AG09319 (cell line): ENCODE measurements around the gene FAM89A.

Source experiments
- DNase-seq: peaks from one replicate; pipeline ENCODE4 v3.0.0-alpha.2; 2010; ENCODE audit warnings: low read depth; ENCODE audit errors: extremely low read depth
- TF ChIP-seq, protein P1 (sequence below): IDR thresholded peaks from 2 replicates; pipeline ENCODE4 v1.5.1; 2011; ENCODE audit warnings: low read depth, mild to moderate bottlenecking, inconsistent platforms, low read length, moderate library complexity

The FAM89A gene

GRCh38 chr1:231040019-231040799 lies at the start of gene FAM89A:
TSS of gene FAM89A (minus strand) at chr1:231040254. CDS start at chr1:231040211, 43 bp downstream.
- TF ChIP-seq, protein P1, sequence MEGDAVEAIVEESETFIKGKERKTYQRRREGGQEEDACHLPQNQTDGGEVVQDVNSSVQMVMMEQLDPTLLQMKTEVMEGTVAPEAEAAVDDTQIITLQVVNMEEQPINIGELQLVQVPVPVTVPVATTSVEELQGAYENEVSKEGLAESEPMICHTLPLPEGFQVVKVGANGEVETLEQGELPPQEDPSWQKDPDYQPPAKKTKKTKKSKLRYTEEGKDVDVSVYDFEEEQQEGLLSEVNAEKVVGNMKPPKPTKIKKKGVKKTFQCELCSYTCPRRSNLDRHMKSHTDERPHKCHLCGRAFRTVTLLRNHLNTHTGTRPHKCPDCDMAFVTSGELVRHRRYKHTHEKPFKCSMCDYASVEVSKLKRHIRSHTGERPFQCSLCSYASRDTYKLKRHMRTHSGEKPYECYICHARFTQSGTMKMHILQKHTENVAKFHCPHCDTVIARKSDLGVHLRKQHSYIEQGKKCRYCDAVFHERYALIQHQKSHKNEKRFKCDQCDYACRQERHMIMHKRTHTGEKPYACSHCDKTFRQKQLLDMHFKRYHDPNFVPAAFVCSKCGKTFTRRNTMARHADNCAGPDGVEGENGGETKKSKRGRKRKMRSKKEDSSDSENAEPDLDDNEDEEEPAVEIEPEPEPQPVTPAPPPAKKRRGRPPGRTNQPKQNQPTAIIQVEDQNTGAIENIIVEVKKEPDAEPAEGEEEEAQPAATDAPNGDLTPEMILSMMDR, result no peak

GRCh38 chr1:231084353-231084752 lies 44.3 kb upstream of the FAM89A start:
- TF ChIP-seq, protein P1, result no peak

More at GRCh38 chr1:231040019-231040799, at the start of gene FAM89A:
- no peak for DNase-seq

GRCh38 chr1:231079163-231079562 lies 39.1 kb upstream of the FAM89A start:
- no peak for DNase-seq
- TF ChIP-seq, protein P1, result no peak

More at GRCh38 chr1:231084353-231084752, 44.3 kb upstream of the FAM89A start:
- no peak for DNase-seq

GRCh38 chr1:231078250-231078649 lies 38.2 kb upstream of the FAM89A start:
- TF ChIP-seq, protein P1, result no peak
- DNase-seq, result no peak

DNA sequence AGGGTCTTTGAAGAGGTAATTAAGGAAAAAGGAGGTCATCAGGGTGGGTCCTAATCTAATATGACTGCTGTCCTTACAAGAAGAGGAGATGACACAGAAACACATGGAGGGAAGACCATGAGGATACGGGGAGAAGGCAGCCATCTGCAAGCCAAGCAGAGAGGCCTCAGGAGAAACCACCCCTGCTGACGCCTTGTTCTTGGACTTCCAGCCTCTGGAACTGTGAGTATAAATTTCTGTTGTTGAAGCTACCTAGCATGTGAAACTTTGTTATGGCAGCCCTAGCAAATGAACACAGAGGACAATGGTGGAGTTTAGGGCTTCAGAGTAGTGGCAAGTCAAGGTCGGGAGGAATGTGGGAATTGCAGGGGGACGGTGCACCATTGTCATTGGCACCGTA lies 36.7 kb upstream of the FAM89A start:
- DNase-seq, result no peak
- TF ChIP-seq, protein P1, result no peak

GRCh38 chr1:231075497-231075896 lies 35.4 kb upstream of the FAM89A start:
- TF ChIP-seq, protein P1, result no peak
- no peak for DNase-seq

GRCh38 chr1:231075020-231075419 lies 35.0 kb upstream of the FAM89A start:
- DNase-seq, result no peak
- TF ChIP-seq, protein P1, result no peak
